NCI-H1105 (cell line): ENCODE results near the gene BNIP2.

Source experiments
- DNase-seq: peaks from one replicate; lab custom pipeline; 2025; lab: John Stamatoyannopoulos, UW

BNIP2 gene

DNA sequence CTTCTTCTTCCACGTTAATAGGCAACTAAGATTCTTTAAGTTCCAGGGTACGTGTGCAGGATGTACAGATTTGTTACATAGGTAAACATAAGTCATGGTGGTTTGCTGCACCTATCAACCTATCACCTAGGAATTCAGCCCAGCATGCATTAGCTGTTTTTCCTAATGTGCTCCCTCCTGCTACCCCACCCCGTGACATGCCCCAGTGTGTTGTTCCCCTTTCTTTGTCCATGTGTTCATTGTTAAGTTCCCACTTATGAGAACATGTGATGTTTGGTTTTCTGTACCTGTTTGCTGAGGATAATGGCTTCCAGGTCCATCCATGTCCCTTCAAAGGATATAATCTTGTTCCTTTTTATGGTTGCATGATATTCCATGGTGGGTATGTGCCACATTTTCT lies 52.9 kb downstream of the BNIP2 start:
- DNase-seq: no peak

DNA sequence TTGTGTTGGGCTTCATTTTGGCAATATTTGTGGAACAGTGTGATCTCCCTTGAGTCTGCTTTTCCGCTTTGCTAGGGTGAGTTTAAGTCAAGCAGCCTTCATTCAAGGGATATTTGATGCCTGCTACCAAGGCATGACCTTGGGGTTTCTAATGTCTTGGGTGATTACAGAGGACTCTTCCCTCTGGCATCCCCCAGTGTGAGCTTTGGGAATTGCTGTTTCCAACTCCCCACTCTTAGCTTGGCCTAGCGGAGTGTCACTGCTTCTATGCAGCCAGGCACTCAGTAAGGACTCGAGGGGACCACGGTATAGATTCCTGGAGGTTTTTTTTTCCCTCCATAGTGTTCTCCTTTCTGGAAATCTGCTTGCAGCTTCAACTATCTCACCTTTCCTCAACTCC lies 56.4 kb downstream of the BNIP2 start:
- DNase-seq: no peak

DNA sequence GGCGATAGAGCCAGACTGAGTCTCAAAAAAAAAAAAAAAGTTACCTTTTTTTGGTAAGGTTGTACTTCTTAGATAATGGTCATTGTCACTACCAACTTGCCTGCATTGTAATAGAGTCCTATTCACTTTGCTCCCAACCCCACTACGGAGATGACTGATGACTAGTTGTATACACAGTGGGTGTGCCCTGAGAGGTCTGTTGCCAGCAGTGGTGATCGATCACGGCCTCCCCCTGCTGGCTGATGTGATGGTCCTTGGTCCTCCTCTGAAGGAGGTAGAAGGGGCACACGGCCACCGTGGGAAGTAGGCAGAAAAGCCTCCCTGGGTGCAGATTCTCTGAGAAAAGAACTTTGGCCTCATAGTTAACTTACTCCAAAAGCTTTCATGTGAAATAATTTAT lies 66.8 kb downstream of the BNIP2 start:
- no peak for DNase-seq

DNA sequence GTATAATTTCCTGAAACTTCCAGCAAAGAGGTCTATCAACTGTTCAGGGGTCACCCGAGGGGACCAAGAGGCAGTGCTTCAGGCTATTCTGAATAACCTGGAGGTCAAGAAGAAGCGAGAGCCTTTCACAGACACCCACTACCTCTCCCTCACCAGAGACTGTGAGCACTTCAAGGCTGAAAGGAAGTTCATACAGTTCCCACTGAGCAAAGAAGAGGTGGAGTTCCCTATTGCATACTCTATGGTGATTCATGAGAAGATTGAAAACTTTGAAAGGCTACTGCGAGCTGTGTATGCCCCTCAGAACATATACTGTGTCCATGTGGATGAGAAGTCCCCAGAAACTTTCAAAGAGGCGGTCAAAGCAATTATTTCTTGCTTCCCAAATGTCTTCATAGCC lies 70.7 kb downstream of the BNIP2 start:
- DNase-seq: no peak

DNA sequence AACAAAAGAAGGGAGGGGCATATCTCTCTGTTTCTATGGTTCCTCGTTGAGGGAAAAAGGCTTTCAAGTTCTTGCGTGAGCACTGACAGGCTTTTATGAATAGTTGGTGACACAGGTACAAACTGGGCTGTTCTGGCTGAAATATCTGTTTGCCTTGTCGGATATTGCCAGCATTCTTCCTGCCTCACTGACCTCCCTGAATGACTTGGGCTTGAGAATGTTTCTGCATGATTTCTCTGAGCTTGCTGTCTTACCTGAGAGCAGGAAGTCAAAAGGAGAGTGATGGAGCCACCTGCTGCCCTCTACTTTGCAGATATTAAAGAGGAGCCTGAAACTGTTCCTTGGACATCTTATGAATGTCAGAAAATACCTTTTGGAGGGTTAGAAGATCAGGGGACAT lies 72.7 kb downstream of the BNIP2 start:
- DNase-seq: no peak

DNA sequence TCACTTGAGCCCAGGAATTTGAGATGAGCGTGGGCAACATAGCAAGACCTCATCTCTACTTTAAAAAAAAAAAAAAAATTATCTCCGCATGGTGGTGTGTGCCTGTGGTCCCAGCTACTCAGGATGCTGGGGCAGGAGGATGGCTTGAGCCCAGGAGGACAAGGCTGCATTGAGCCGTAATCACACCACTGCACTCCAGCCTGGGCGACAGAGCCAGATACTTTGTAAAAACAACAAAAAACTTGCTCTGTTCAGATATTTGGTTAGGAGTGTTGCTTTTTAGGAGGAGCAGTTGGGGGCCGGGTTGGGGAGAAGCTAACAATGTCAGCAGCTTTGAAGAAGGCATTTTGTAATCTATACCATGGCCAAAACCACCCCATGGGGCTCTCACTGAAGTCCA lies 73.5 kb downstream of the BNIP2 start:
- DNase-seq: no peak

DNA sequence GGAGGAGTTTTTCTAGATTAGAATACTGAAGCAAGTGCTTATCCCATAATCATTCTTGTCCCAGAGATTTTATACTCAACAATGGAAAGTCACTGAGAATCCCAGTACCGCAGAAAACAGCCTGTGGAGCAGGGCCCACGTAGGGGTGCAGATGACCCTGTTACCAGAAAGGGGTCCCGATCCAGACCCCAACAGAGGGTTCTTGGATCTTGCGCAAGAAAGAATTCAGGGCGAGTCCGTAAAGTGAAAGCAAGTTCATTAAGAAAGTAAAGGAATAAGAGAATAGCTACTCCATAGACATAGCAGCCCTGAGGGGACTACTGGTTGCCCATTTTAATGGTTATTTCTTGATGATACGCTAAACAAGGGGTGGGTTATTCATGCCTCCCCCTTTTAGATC lies 75.0 kb downstream of the BNIP2 start:
- DNase-seq: no peak

DNA sequence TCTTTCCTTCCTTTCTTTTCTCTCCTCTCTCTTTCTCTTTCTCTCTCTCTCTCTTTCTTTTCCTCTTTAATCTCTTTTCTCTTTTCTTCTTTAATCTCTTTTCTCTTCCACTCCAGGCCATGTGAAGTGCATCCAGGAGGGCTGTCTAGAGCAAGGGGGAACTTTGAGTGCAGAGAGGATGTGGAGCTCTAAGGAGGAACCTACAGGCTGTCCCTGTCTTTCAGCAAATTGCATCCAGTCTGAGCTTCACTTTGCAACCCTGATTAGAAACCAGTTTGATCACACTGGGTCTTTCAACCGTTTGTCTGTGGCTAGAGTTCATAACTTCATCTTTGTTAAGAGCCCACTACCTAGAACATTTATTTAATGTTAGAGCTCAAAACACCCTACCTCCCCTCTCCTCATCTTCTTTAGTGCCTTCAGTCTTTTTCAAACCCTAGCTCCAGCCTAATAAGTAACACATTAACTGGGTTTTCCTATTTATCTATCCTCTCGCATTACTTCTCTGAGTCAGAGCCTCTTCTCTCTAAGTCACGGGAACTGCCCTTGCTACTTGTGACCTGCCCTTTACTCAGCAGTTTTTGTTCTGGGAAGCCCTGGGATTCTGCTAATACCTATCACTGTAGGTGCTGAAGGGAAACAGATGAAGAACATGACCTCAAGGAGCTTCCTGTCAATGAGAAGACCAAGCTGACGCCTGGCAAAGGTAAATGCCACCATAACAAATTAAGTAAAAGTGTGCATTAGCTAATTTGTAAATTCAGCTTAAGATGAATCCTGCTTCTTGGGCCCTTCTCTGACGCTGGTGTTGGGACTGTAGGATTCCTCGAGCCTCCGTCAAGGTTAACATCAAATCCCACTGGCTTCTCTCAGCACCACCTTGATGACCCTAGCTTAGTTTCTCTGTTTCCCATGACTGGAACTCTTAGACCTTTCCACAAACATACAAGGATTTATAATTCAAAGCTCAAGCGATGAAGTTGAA lies 77.6 kb downstream of the BNIP2 start, which contains the start of gene GCNT3:
Gene GCNT3 (plus strand): TSS at position 508 of the 985 bp plus-strand sequence. CDS start 6,456 bp downstream, outside the sequence.
- no peak for DNase-seq

DNA sequence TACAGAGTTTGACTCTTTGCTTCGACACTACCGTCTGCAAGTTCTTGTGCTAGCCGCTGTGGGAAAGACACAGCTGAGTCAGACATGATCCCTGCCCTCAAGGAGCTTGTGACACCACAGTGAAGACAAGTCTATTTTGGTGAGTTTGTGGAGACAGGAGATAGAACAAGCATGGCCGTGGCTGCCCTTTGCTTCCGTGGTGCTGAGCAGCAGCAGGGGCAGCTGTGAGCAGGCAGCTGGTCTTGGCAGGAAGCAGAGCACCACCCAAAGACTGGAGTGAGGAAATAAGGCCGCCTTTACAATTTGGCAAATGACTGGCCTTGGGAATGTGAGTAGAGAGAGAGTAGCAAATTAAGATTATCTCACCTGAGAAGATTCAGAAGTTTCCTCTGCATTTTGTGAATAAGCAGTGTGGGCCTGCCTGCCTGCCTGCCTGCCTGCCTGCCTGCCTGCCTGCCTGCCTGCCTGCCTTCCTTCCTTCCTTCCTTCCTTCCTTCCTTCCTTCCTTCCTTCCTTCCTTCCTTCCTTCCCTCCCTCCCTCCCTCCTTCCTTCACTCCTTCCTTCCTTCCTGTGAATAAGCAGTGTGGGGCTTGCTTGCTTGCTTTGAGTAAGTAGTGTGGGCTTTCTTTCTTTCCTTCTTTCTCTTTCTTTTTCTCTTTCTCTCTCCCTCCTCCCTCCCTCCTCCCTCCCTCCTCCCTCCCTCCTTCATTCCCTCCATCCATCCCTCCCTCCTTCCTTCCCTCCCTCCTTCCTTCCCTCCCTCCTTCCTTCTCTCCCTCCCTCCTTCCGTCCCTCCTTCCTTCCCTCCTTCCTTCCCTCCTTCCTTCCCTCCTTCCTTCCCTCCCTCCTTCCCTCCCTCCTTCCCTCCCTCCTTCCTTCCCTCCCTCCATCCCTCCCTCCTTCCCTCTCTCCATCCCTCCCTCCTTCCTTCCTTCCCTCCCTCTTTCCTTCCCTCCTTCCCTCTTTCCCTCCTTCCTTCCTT lies 79.1 kb downstream of the BNIP2 start:
- no peak for DNase-seq
